Upper lobe of left lung (tissue), 6 donors: ENCODE data around the gene UACA. TPM values are rescaled to one million over a fixed set of nuclear protein-coding genes. Genes with fewer than 3 reads are reported as not detected.

Experiments used
- ATAC-seq, 2 donors: fragments of 200-7000 bp; cut with Tn5 transposase; one replicate each; pipeline ENCODE4 v1.9.1; 2022; ENCODE audit warnings: mild to moderate bottlenecking in 2 of 2, moderate library complexity in 2 of 2; ENCODE audit not compliant: low FRiP score in 2 of 2
- DNase-seq, 2 donors: peaks; one replicate each; pipeline ENCODE4 v3.0.0-alpha.2; 2019 to 2020
- H3K27ac ChIP-seq, 4 donors: fragments of 200-600 bp; sonication (generic); one replicate each; pipeline ENCODE4 v1.5.1; 2016 to 2019
- H3K27me3 ChIP-seq, 4 donors: fragments of 200-600 bp; sonication (generic); one replicate each; pipeline ENCODE4 v1.5.1; 2017 to 2019
- H3K36me3 ChIP-seq, 4 donors: fragments of 200-600 bp; sonication (generic); one replicate each; pipeline ENCODE4 v1.5.1; 2016 to 2019
- H3K4me1 ChIP-seq, 4 donors: fragments of 200-600 bp; sonication (generic); one replicate each; pipeline ENCODE4 v1.5.1; 2018 to 2019
- H3K4me3 ChIP-seq, 4 donors: fragments of 200-600 bp; sonication (generic); one replicate each; pipeline ENCODE4 v1.5.1; 2017 to 2019; ENCODE audit warnings: mild to moderate bottlenecking in 2 of 4, moderate library complexity in 1 of 4
- H3K9me3 ChIP-seq, 4 donors: fragments of 200-600 bp; sonication (generic); one replicate each; pipeline ENCODE4 v1.5.1; 2018 to 2019
- EP300 ChIP-seq, 4 donors: sonication (generic); formaldehyde crosslinking; IDR thresholded peaks; one replicate each; pipeline ENCODE4 v1.5.1; 2017; ENCODE audit warnings: antibody characterized with exemption in 4 of 4, control low read depth in 2 of 4
- POLR2A ChIP-seq, 4 donors: fragments of 450-650 bp; IDR thresholded peaks; one replicate each; pipeline ENCODE4 v1.5.1; 2016 to 2017; ENCODE audit warnings: antibody characterized with exemption in 4 of 4, mild to moderate bottlenecking in 2 of 4
- POLR2AphosphoS5 ChIP-seq, 2 donors: sonication (generic); formaldehyde crosslinking; IDR thresholded peaks; one replicate each; pipeline ENCODE4 v1.5.1; 2017; ENCODE audit warnings: antibody characterized with exemption in 2 of 2
- WGBS, 2 donors: methylation state at CpG; one replicate each; pipeline ENCODE4 v1.1.5; 2017 to 2018; 5-methylcytosine and 5-hydroxymethylcytosine counted together
- total RNA-seq, 6 donors: library from RNA; depleted of rRNA in 4 of 6; stranded (reverse); fragments of >200 nt in 4 of 6; gene quantifications; one replicate each; pipeline versions ENCODE4 v1.1.0 to v1.2.1, GENCODE V29; 2016 to 2021
- TF ChIP-seq, protein P1 (sequence below), 6 experiments: fragments of 450-650 bp in 4 of 6; fragments of 200-600 bp in 2 of 6; sonication (generic) in 2 of 6; IDR thresholded peaks; one replicate each; pipeline ENCODE4 v1.5.1; 2016 to 2019; ENCODE audit warnings: antibody characterized with exemption in 6 of 6
- donor health status: DM: no; HTN: no; CAD: no; lungs with moderate emphysema.
- donor health status: DM: no; HTN: yes; CAD: no; lungs with severe emphysema.

UACA gene
- total RNA-seq, 6 donors from 2014 or later, result 23.9 to 83.8 (median 39.0) TPM

DNA sequence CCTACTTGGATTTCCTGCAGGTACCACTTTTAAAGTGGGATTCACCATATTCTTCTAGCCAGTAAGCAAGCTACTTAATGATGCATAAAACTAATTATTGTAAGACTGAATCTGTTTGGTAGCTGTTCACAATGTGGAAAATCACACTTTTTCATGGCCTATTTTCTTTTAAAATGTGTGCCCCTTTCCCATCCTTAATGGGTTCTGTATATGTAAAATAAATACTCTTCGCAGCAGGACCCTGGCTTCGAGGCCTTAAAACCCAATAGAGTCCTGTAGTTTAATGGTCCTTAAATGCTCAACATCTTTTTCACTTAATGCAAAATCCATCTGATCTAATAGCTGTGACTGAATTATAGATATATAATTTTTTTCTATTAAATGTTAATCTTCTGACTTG is 111.0 kb downstream of the UACA start:
- ATAC-seq (no peak), DNase-seq (no peak)
- TF ChIP-seq POLR2A (IDR thresholded peaks at IDR 0.05), result no peak
- 91 to 94% methylated on average over 2 of the region's 2 CpGs for WGBS, 2 donors
- Histone ChIP-seq H3K27me3 (no peaks in the 10 kb centered on the region), H3K4me3 (no peak overlapping the region), H3K36me3 (peaks cover 0 to 39% (median 0%) of the 10 kb centered on the region in 4 donors), H3K27ac (no peak overlapping the region), H3K9me3 (no peaks in the 10 kb centered on the region), H3K4me1 (no peaks in the 10 kb centered on the region)

DNA sequence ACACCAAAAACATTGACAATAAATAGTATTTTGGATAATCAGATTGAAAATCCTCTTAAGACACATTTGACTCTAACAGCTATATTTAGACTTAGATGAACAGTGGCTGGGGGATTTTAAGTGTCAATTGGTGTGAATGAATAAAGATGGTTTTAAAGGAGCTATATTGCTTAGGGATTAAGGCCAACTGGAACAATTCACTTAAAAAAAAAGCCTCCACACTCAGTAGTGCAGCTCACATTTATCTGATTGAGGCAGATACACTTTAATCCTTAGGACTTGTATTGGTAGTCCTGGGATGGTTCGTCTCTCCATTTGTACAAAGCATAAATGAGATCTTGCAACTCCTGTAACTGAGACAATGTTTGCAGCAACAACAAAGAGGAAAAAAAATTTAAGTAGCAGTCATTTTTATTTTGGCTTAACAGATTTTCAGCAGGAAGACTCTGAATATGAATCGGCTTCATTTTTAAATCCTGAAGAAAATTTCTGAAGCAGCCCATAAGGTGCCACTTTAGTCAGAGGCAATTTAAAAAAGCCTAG is 112.0 kb downstream of the UACA start:
- no peaks in the 10 kb centered on the region for H3K9me3 ChIP-seq
- no peak for DNase-seq
- no peak overlapping the region for H3K27ac ChIP-seq
- no peaks in the 10 kb centered on the region for H3K27me3 ChIP-seq
- 94% methylated on average over 2 of the region's 2 CpGs for WGBS, 2 donors
- no peak overlapping the region for H3K4me3 ChIP-seq
- TF ChIP-seq EP300 (IDR thresholded peaks at IDR 0.05) (no peak), POLR2A (IDR thresholded peaks at IDR 0.05) (no peak), POLR2AphosphoS5 (IDR thresholded peaks at IDR 0.05) (no peak)
- TF ChIP-seq, protein P1, sequence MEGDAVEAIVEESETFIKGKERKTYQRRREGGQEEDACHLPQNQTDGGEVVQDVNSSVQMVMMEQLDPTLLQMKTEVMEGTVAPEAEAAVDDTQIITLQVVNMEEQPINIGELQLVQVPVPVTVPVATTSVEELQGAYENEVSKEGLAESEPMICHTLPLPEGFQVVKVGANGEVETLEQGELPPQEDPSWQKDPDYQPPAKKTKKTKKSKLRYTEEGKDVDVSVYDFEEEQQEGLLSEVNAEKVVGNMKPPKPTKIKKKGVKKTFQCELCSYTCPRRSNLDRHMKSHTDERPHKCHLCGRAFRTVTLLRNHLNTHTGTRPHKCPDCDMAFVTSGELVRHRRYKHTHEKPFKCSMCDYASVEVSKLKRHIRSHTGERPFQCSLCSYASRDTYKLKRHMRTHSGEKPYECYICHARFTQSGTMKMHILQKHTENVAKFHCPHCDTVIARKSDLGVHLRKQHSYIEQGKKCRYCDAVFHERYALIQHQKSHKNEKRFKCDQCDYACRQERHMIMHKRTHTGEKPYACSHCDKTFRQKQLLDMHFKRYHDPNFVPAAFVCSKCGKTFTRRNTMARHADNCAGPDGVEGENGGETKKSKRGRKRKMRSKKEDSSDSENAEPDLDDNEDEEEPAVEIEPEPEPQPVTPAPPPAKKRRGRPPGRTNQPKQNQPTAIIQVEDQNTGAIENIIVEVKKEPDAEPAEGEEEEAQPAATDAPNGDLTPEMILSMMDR (IDR thresholded peaks at IDR 0.05), result no peak
- no peaks in the 10 kb centered on the region for H3K4me1 ChIP-seq
- peaks cover 0 to 33% (median 0%) of the 10 kb centered on the region in 4 donors for H3K36me3 ChIP-seq
- no peak for ATAC-seq

DNA sequence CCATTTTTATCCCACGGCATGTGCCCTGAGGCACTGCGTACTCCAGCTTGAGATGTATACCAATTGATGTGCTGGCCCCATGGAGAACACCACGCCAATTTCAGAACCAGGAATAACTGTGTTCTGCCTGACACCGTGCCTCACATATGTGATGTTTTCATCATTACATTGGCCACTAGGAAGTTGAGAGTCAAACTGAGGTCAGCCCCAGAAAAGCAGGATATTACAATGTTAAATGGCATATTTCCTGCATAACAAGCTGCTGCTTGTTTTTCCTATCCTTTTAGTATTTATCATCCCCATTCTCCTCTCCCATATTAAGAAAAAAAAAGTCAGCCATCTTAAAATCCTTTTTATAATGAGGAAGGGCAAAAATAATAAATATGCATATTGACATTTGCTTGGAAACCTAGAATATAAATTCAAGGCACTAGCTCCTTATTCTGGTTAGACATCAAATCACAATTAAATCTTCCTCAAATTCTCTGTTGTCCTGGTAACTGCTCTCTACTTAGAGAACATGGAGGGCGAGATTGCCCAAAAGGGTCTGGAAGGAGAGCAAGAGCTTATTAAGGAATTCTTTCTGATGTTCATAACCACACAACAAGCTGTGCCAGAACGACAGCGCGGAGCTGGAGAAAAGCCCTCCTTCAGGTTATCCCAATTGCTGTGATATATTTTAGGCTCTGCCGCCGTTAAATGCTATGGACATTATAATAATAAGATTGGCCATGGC is 112.6 kb downstream of the UACA start:
- 79 to 87% methylated on average over 10 of the region's 10 CpGs for WGBS, 2 donors
- TF ChIP-seq, protein P1 (IDR thresholded peaks at IDR 0.05), result no peak
- TF ChIP-seq EP300 (IDR thresholded peaks at IDR 0.05), result no peak
- TF ChIP-seq POLR2A (IDR thresholded peaks at IDR 0.05), result no peak
- TF ChIP-seq POLR2AphosphoS5 (IDR thresholded peaks at IDR 0.05), result no peak
- H3K4me3 ChIP-seq, result no peak overlapping the region

DNA sequence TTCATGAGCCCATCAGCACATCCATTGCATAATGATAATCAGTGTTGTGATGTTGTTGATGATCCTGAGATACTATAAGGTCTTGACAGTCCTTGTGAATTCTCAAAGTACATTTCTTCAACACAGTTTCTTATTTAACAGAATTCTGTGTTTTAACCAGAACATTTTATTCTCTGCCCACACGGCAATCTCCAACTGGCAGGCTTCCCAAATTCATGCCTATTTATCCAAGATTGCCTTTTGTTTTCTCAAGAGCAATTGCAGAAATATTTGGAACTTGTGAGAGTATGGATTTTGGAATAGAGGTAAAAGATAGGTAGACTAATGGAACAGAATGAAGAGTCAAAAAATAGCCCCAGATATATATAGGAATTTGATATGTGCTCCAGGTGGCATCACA is 116.0 kb downstream of the UACA start:
- H3K9me3 ChIP-seq, result no peaks in the 10 kb centered on the region
- ATAC-seq, result no peak
- DNase-seq, result no peak
- no peak overlapping the region for H3K27ac ChIP-seq
- H3K4me3 ChIP-seq, result no peak overlapping the region
- no peaks in the 10 kb centered on the region for H3K27me3 ChIP-seq
- peaks cover 0 to under 1% (median 0%) of the 10 kb centered on the region in 4 donors for H3K36me3 ChIP-seq
- WGBS, 2 donors, result 55 to 85% methylated on average over 1 of the region's 1 CpG
- no peaks in the 10 kb centered on the region for H3K4me1 ChIP-seq
- no peak for TF ChIP-seq POLR2A (IDR thresholded peaks at IDR 0.05)

More for the DNA sequence above, 112.6 kb downstream of the UACA start:
- Histone ChIP-seq H3K9me3 (no peaks in the 10 kb centered on the region), H3K27ac (no peak overlapping the region), H3K27me3 (no peaks in the 10 kb centered on the region), H3K36me3 (peaks cover 0 to 29% (median 0%) of the 10 kb centered on the region in 4 donors), H3K4me1 (no peaks in the 10 kb centered on the region)
- DNase-seq, result no peak
- no peak for ATAC-seq

- Histone ChIP-seq H3K9me3 (no peaks in the 10 kb centered on the region), H3K36me3 (no peaks in the 10 kb centered on the region), H3K27me3 (no peaks in the 10 kb centered on the region), H3K4me1 (no peaks in the 10 kb centered on the region), H3K27ac (no peak overlapping the region), H3K4me3 (no peak overlapping the region)
- DNase-seq (no peak), ATAC-seq (no peak)
- 70 to 82% methylated on average over 1 of the region's 1 CpG for WGBS, 2 donors
- TF ChIP-seq POLR2AphosphoS5 (IDR thresholded peaks at IDR 0.05), result no peak
- no peak for TF ChIP-seq POLR2A (IDR thresholded peaks at IDR 0.05)
- no peak for TF ChIP-seq EP300 (IDR thresholded peaks at IDR 0.05)
- TF ChIP-seq, protein P1 (IDR thresholded peaks at IDR 0.05), result no peak
These were observed 117.2 kb downstream of the UACA start for GRCh38 chr15:70646169-70646568.

DNA sequence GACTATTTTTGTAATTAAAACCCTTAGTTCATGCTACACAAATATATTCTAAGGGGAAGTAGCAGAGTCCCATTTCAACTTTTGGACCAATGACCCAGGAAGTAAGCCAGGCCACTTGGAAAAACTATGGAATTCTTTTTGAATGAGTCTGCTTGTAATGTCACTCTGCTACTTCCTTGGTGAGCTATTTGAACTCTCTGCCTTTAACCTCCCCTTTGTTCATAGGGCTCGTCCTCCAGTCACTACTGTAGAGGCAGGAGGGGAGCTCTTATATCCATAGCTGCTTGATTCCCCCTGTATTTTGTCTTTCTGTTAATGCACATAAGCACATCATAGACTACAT is 119.6 kb downstream of the UACA start:
- ATAC-seq, result no peak
- no peaks in the 10 kb centered on the region for H3K27me3 ChIP-seq
- 64 to 68% methylated on average over 1 of the region's 1 CpG for WGBS, 2 donors
- H3K9me3 ChIP-seq, result no peaks in the 10 kb centered on the region
- no peaks in the 10 kb centered on the region for H3K36me3 ChIP-seq
- no peak overlapping the region for H3K4me3 ChIP-seq
- no peak for DNase-seq
- H3K4me1 ChIP-seq, result no peaks in the 10 kb centered on the region
- TF ChIP-seq, protein P1 (IDR thresholded peaks at IDR 0.05), result no peak
- TF ChIP-seq POLR2AphosphoS5 (IDR thresholded peaks at IDR 0.05) (no peak), POLR2A (IDR thresholded peaks at IDR 0.05) (no peak), EP300 (IDR thresholded peaks at IDR 0.05) (no peak)
- H3K27ac ChIP-seq, result no peak overlapping the region
